Mononuclear cell (primary cell): ENCODE results near the gene DOCK4. TPM values are rescaled to one million over a fixed set of nuclear protein-coding genes. Genes with fewer than 3 reads are reported as not detected.

Experiments
- H3K27me3 ChIP-seq: 2 replicates; pipeline ENCODE4 v1.6.0; 2011; ENCODE audit warnings: low read length, control low read depth; ENCODE audit not compliant: insufficient read depth
- H3K4me1 ChIP-seq: 2 replicates; pipeline ENCODE4 v1.5.1; 2011; ENCODE audit warnings: mild to moderate bottlenecking, low read length, control low read depth; ENCODE audit not compliant: insufficient read depth
- H3K4me3 ChIP-seq: 2 replicates; pipeline ENCODE4 v1.5.1; 2011; ENCODE audit warnings: mild to moderate bottlenecking, low read length, moderate library complexity
- H3K9me3 ChIP-seq: 2 replicates; pipeline ENCODE4 v1.5.1; 2011; ENCODE audit warnings: low read depth, mild to moderate bottlenecking, control low read depth, low read length
- total RNA-seq: library from RNA; depleted of rRNA; stranded (reverse); fragments of >200 nt; gene quantifications from one replicate; pipeline ENCODE4 v1.2.3, GENCODE V29; 2012

DOCK4 gene
- total RNA-seq, 1 donor = 5.6 TPM

- H3K9me3 ChIP-seq = no peaks in the 10 kb centered on the region
- H3K27me3 ChIP-seq = no peaks in the 10 kb centered on the region
- no peak overlapping the region for H3K4me3 ChIP-seq
- H3K4me1 ChIP-seq = peaks cover 7% of the 10 kb centered on the region
These were observed 43.3 kb downstream of the DOCK4 start for GRCh38 chr7:112162784-112163506.

GRCh38 chr7:112162142-112162766 is 43.9 kb downstream of the DOCK4 start:
- Histone ChIP-seq H3K4me3 (no peak overlapping the region), H3K9me3 (no peaks in the 10 kb centered on the region), H3K27me3 (no peaks in the 10 kb centered on the region), H3K4me1 (peaks cover 7% of the 10 kb centered on the region)

- Histone ChIP-seq H3K27me3 (no peaks in the 10 kb centered on the region), H3K4me1 (peaks cover 7% of the 10 kb centered on the region), H3K4me3 (no peak overlapping the region), H3K9me3 (no peaks in the 10 kb centered on the region)
These were observed 44.7 kb downstream of the DOCK4 start for GRCh38 chr7:112161253-112162141.

GRCh38 chr7:112160771-112161150 is 45.4 kb downstream of the DOCK4 start:
- Histone ChIP-seq H3K4me1 (peaks cover 7% of the 10 kb centered on the region), H3K27me3 (no peaks in the 10 kb centered on the region), H3K4me3 (no peak overlapping the region), H3K9me3 (no peaks in the 10 kb centered on the region)

- Histone ChIP-seq H3K27me3 (no peaks in the 10 kb centered on the region), H3K4me3 (no peak overlapping the region), H3K9me3 (no peaks in the 10 kb centered on the region), H3K4me1 (peaks cover 7% of the 10 kb centered on the region)
These were observed 45.9 kb downstream of the DOCK4 start for GRCh38 chr7:112160130-112160770.

- Histone ChIP-seq H3K4me3 (no peak overlapping the region), H3K27me3 (no peaks in the 10 kb centered on the region), H3K4me1 (peaks cover 7% of the 10 kb centered on the region), H3K9me3 (no peaks in the 10 kb centered on the region)
These were observed 46.8 kb downstream of the DOCK4 start for GRCh38 chr7:112159351-112159750.

- peaks cover 7% of the 10 kb centered on the region for H3K4me1 ChIP-seq
- H3K9me3 ChIP-seq = no peaks in the 10 kb centered on the region
- H3K27me3 ChIP-seq = no peaks in the 10 kb centered on the region
- no peak overlapping the region for H3K4me3 ChIP-seq
These were observed 49.1 kb downstream of the DOCK4 start for GRCh38 chr7:112157072-112157471.

GRCh38 chr7:112156412-112156811 is 49.8 kb downstream of the DOCK4 start:
- Histone ChIP-seq H3K4me3 (no peak overlapping the region), H3K27me3 (no peaks in the 10 kb centered on the region), H3K9me3 (no peaks in the 10 kb centered on the region), H3K4me1 (peaks cover 7% of the 10 kb centered on the region)

- H3K4me1 ChIP-seq = peaks cover 7% of the 10 kb centered on the region
- H3K4me3 ChIP-seq = no peak overlapping the region
- no peaks in the 10 kb centered on the region for H3K27me3 ChIP-seq
- H3K9me3 ChIP-seq = no peaks in the 10 kb centered on the region
These were observed 51.5 kb downstream of the DOCK4 start for GRCh38 chr7:112154690-112155089.

- no peaks in the 10 kb centered on the region for H3K9me3 ChIP-seq
- H3K4me1 ChIP-seq = no peaks in the 10 kb centered on the region
- H3K27me3 ChIP-seq = no peaks in the 10 kb centered on the region
- H3K4me3 ChIP-seq = no peak overlapping the region
These were observed 54.0 kb downstream of the DOCK4 start for GRCh38 chr7:112152186-112152585.

GRCh38 chr7:112150823-112151641 is 55.2 kb downstream of the DOCK4 start:
- Histone ChIP-seq H3K27me3 (no peaks in the 10 kb centered on the region), H3K4me3 (no peak overlapping the region), H3K9me3 (no peaks in the 10 kb centered on the region), H3K4me1 (no peaks in the 10 kb centered on the region)

GRCh38 chr7:112149734-112150133 is 56.5 kb downstream of the DOCK4 start:
- Histone ChIP-seq H3K4me1 (no peaks in the 10 kb centered on the region), H3K4me3 (no peak overlapping the region), H3K27me3 (no peaks in the 10 kb centered on the region), H3K9me3 (no peaks in the 10 kb centered on the region)

GRCh38 chr7:112147793-112148361 is 58.3 kb downstream of the DOCK4 start:
- no peaks in the 10 kb centered on the region for H3K4me1 ChIP-seq
- no peaks in the 10 kb centered on the region for H3K27me3 ChIP-seq
- no peak overlapping the region for H3K4me3 ChIP-seq
- no peaks in the 10 kb centered on the region for H3K9me3 ChIP-seq

GRCh38 chr7:112145206-112145605 is 61.0 kb downstream of the DOCK4 start:
- Histone ChIP-seq H3K27me3 (no peaks in the 10 kb centered on the region), H3K4me3 (no peak overlapping the region), H3K4me1 (no peaks in the 10 kb centered on the region), H3K9me3 (no peaks in the 10 kb centered on the region)
